ENCODE data around the gene COX11. TPM values are rescaled to one million over a fixed set of nuclear protein-coding genes. Genes with fewer than 3 reads are reported as not detected.

COX11 gene
- total and polyA plus RNA-seq, 2 of the 8 experiments (the other 6 are each of a cell fraction or from before 2014, with no cell fraction given): 43.0 to 54.1 TPM

GRCh38 chr17:54983260-54983659, 14.8 kb upstream of the COX11 start:
- H3K4me3 ChIP-seq (ENCODE audit: extremely low read depth in 1 of 4, insufficient read depth in 2 of 4, low read depth in 3 of 4, low read length in 4 of 4): no peak overlapping the region
- no peak overlapping the region for H3K27ac ChIP-seq (ENCODE audit: low read depth, low read length)
- no peak overlapping the region for H2BK120ac ChIP-seq (replicated peaks; ENCODE audit: low read depth, low read length)
- no peak overlapping the region for H3K18ac ChIP-seq (ENCODE audit: extremely low read depth, low read length)
- H3K4ac ChIP-seq (replicated peaks; ENCODE audit: insufficient read length, low read depth, low read length): no peak overlapping the region
- no peak overlapping the region for H3K23ac ChIP-seq (ENCODE audit: insufficient read length)
- H3K9me3 ChIP-seq (ENCODE audit: insufficient read depth in 2 of 2, low read depth in 1 of 2, low read length in 1 of 2): peaks cover 0 to 5% of the 10 kb centered on the region in 2 experiments; a peak in 1 of 4 replicates
- no peaks in the 10 kb centered on the region for H3K23me2 ChIP-seq (ENCODE audit: low read depth, low read length)
- peaks cover 0 to 4% (median 1%) of the 10 kb centered on the region in 4 experiments; a peak in 3 of 8 replicates for H3K36me3 ChIP-seq (ENCODE audit: control insufficient read depth in 2 of 4, insufficient read depth in 4 of 4, low read length in 3 of 4)
- H4K8ac ChIP-seq (ENCODE audit: extremely low read depth, insufficient read depth, low read length): no peak overlapping the region
- no peak overlapping the region for H2AK5ac ChIP-seq (ENCODE audit: low read depth, low read length)
- no peak for FAIRE-seq
- no peak overlapping the region for H2BK5ac ChIP-seq (ENCODE audit: low read depth, low read length)
- ChIA-PET POLR2A (ENCODE audit: partially characterized antibody) (no interaction called here), CTCF (ENCODE audit: partially characterized antibody) (no interaction called here)
- no peak overlapping the region for H2BK20ac ChIP-seq (ENCODE audit: low read length)
- DNase-seq (ENCODE audit: low read depth in 1 of 2, low spot score in 2 of 2): no peak
- no peaks in the 10 kb centered on the region for H3K79me1 ChIP-seq (ENCODE audit: low read depth, low read length)
- H4K5ac ChIP-seq (ENCODE audit: insufficient read length, low read depth, low read length): no peak overlapping the region
- no peak overlapping the region for H3K14ac ChIP-seq (ENCODE audit: insufficient read length)
- no peak overlapping the region for H2AFZ ChIP-seq (ENCODE audit: low read length)
- H3K4me2 ChIP-seq (ENCODE audit: insufficient read depth in 1 of 2, low read depth in 2 of 2, low read length in 2 of 2): no peak overlapping the region
- H3K27me3 ChIP-seq (replicated peaks in 1 of 4; ENCODE audit: control insufficient read depth in 3 of 4, extremely low read depth in 1 of 4, insufficient read depth in 3 of 4, low read length in 3 of 4): no peaks in the 10 kb centered on the region
- no peak overlapping the region for H2BK15ac ChIP-seq (ENCODE audit: low read length)
- H4K20me1 ChIP-seq (replicated peaks in 1 of 2; ENCODE audit: control insufficient read depth in 1 of 2, insufficient read depth in 2 of 2, low read length in 2 of 2): no peaks in the 10 kb centered on the region
- peaks cover 0 to 24% of the 10 kb centered on the region in 2 experiments; a peak in 2 of 4 replicates for H3K79me2 ChIP-seq (ENCODE audit: control insufficient read depth in 1 of 2, insufficient read depth in 2 of 2, low read length in 2 of 2)
- no peaks in the 10 kb centered on the region for H3K4me1 ChIP-seq (replicated peaks in 1 of 4; ENCODE audit: control insufficient read depth in 3 of 4, insufficient read depth in 4 of 4, low read length in 3 of 4)
- H3K56ac ChIP-seq (replicated peaks; ENCODE audit: insufficient read length, low read depth, low read length): no peak overlapping the region
- no peak overlapping the region for H2BK12ac ChIP-seq (ENCODE audit: low read depth, low read length)
- no peak overlapping the region for H3K9ac ChIP-seq (replicated peaks in 1 of 4; ENCODE audit: extremely low read depth in 1 of 4, low read depth in 3 of 4, low read length in 3 of 4)
- H4K91ac ChIP-seq (replicated peaks; ENCODE audit: insufficient read length, low read length): no peak overlapping the region
- TF ChIP-seq CEBPB (IDR thresholded peaks at IDR 0.05; ENCODE audit: low read depth, low read length): no peak
- TF ChIP-seq SIN3A (conservative IDR thresholded peaks at IDR 0.05 in 1 of 2, IDR thresholded peaks at IDR 0.05 in 1 of 2; ENCODE audit: low read depth in 1 of 2, low read length in 2 of 2): no peak
- no peak for TF ChIP-seq USF2 (IDR thresholded peaks at IDR 0.05; ENCODE audit: low read length)
- TF ChIP-seq JUND (IDR thresholded peaks at IDR 0.05; ENCODE audit: low read length): no peak
- TF ChIP-seq SIX5 (IDR thresholded peaks at IDR 0.05; ENCODE audit: low read depth, low read length): no peak
- TF ChIP-seq KDM1A (IDR thresholded peaks at IDR 0.05; ENCODE audit: borderline replicate concordance, low read length): no peak
- no peak for TF ChIP-seq SRF (IDR thresholded peaks at IDR 0.05; ENCODE audit: low read depth, low read length)
- no peak for TF ChIP-seq RBBP5 (IDR thresholded peaks at IDR 0.05; ENCODE audit: borderline replicate concordance, low read depth, low read length)
- TF ChIP-seq CREB1 (IDR thresholded peaks at IDR 0.05): no peak
- no peak for TF ChIP-seq EP300 (IDR thresholded peaks at IDR 0.05; ENCODE audit: borderline replicate concordance in 1 of 2, low read depth in 2 of 2, low read length in 2 of 2)
- no peak for TF ChIP-seq SUZ12 (IDR thresholded peaks at IDR 0.05; ENCODE audit: low read length)
- TF ChIP-seq NANOG (IDR thresholded peaks at IDR 0.05; ENCODE audit: insufficient read depth, low read depth, low read length, poor library complexity, severe bottlenecking): no peak
- no peak for TF ChIP-seq SP1 (IDR thresholded peaks at IDR 0.05; ENCODE audit: low read depth, low read length)
- no peak for TF ChIP-seq NRF1 (IDR thresholded peaks at IDR 0.05; ENCODE audit: low read depth, low read length)
- no peak for TF ChIP-seq POU5F1 (IDR thresholded peaks at IDR 0.05; ENCODE audit: low read depth, low read length)

Measured in H1 (cell line).